Measurements from ENCODE around the gene PPP1R14C.

Gene PPP1R14C

DNA sequence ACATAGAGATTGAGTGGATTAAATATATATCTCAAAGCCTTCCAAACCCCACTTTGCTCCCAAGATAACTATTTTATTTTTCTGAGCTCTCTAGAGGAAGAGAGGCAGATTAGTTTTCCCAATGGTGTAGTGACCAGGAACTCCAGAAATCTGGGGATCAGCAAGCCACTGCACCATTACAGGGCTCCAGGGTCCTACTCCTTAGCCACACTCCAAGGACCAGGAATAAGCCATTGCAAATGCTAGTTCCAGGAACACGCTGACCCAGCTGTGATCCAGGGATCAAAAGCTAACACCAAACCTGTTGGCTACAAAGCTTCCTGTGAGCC lies 128.3 kb downstream of the PPP1R14C start:
- Histone ChIP-seq H3K36me3 (ENCODE audit: control insufficient read depth in 1 of 2, insufficient read depth in 2 of 2, low read depth in 1 of 2, low read length in 2 of 2) (no peaks in the 10 kb centered on the region), H3K27me3 (ENCODE audit: control insufficient read depth in 1 of 2, insufficient read depth in 1 of 2, low read length in 2 of 2) (peaks cover 8 to 18% of the 10 kb centered on the region in 2 experiments), H3K79me1 (replicated peaks; ENCODE audit: low read length, poor library complexity, severe bottlenecking) (no peaks in the 10 kb centered on the region), H3K9ac (ENCODE audit: low read length) (no peak overlapping the region), H3K14ac (ENCODE audit: low read length in 2 of 2) (no peak overlapping the region), H4K8ac (ENCODE audit: low read length) (no peak overlapping the region), H3K23ac (ENCODE audit: low read length in 2 of 2) (no peak overlapping the region), H3K4me2 (ENCODE audit: low read length, poor library complexity, severe bottlenecking) (no peak overlapping the region), H3K9me3 (ENCODE audit: control insufficient read depth, low read length) (no peaks in the 10 kb centered on the region), H3K27ac (ENCODE audit: low read length, poor library complexity, severe bottlenecking) (no peak overlapping the region), H2BK15ac (ENCODE audit: low read depth, poor library complexity, severe bottlenecking) (no peak overlapping the region), H2AK5ac (ENCODE audit: low read length, severe bottlenecking) (no peak overlapping the region), H3K4me3 (ENCODE audit: insufficient read depth in 1 of 2, low read depth in 1 of 2, low read length in 2 of 2) (no peak overlapping the region), H4K91ac (ENCODE audit: low read length) (no peak overlapping the region), H3K4me1 (ENCODE audit: control insufficient read depth, insufficient read depth, low read depth, low read length) (peaks cover 17% of the 10 kb centered on the region), H2AFZ (ENCODE audit: low read depth, low read length) (no peak overlapping the region), H3K18ac (ENCODE audit: low read depth in 1 of 2, low read length in 2 of 2) (no peak overlapping the region), H2BK5ac (ENCODE audit: low read depth, low read length, poor library complexity, severe bottlenecking) (no peak overlapping the region), H2BK12ac (ENCODE audit: low read length in 2 of 2) (no peak overlapping the region), H2BK120ac (ENCODE audit: low read depth, low read length) (no peak overlapping the region), H3K4ac (ENCODE audit: low read depth in 1 of 2, low read length in 2 of 2) (no peak overlapping the region)
- 100% methylated on average over 1 of the region's 1 CpG for WGBS
- no peak for DNase-seq

- H3K27ac ChIP-seq (ENCODE audit: low read length, poor library complexity, severe bottlenecking): no peak overlapping the region
- H2AK5ac ChIP-seq (ENCODE audit: low read length, severe bottlenecking): no peak overlapping the region
- H3K36me3 ChIP-seq (ENCODE audit: control insufficient read depth in 1 of 2, insufficient read depth in 2 of 2, low read depth in 1 of 2, low read length in 2 of 2): no peaks in the 10 kb centered on the region
- no peak overlapping the region for H2BK5ac ChIP-seq (ENCODE audit: low read depth, low read length, poor library complexity, severe bottlenecking)
- no peak overlapping the region for H2BK15ac ChIP-seq (ENCODE audit: low read depth, poor library complexity, severe bottlenecking)
- no peak overlapping the region for H2BK12ac ChIP-seq (ENCODE audit: low read length in 2 of 2)
- H3K18ac ChIP-seq (ENCODE audit: low read depth in 1 of 2, low read length in 2 of 2): no peak overlapping the region
- H3K9me3 ChIP-seq (ENCODE audit: control insufficient read depth, low read length): no peaks in the 10 kb centered on the region
- no peak overlapping the region for H3K14ac ChIP-seq (ENCODE audit: low read length in 2 of 2)
- no peak overlapping the region for H3K4me3 ChIP-seq (ENCODE audit: insufficient read depth in 1 of 2, low read depth in 1 of 2, low read length in 2 of 2)
- no peak overlapping the region for H3K4me2 ChIP-seq (ENCODE audit: low read length, poor library complexity, severe bottlenecking)
- 66% methylated on average over 3 of the region's 6 CpGs for WGBS
- peaks cover 13 to 18% of the 10 kb centered on the region in 2 experiments for H3K27me3 ChIP-seq (ENCODE audit: control insufficient read depth in 1 of 2, insufficient read depth in 1 of 2, low read length in 2 of 2)
- no peak overlapping the region for H3K23ac ChIP-seq (ENCODE audit: low read length in 2 of 2)
- no peak overlapping the region for H4K8ac ChIP-seq (ENCODE audit: low read length)
- no peak for DNase-seq
- H4K91ac ChIP-seq (ENCODE audit: low read length): no peak overlapping the region
- H2AFZ ChIP-seq (ENCODE audit: low read depth, low read length): no peak overlapping the region
- H2BK120ac ChIP-seq (ENCODE audit: low read depth, low read length): no peak overlapping the region
- H3K79me1 ChIP-seq (replicated peaks; ENCODE audit: low read length, poor library complexity, severe bottlenecking): no peaks in the 10 kb centered on the region
- H3K4ac ChIP-seq (ENCODE audit: low read depth in 1 of 2, low read length in 2 of 2): no peak overlapping the region
- peaks cover 17% of the 10 kb centered on the region for H3K4me1 ChIP-seq (ENCODE audit: control insufficient read depth, insufficient read depth, low read depth, low read length)
- no peak overlapping the region for H3K9ac ChIP-seq (ENCODE audit: low read length)
These were observed 128.8 kb downstream of the PPP1R14C start for GRCh38 chr6:150271501-150272263.

GRCh38 chr6:150272264-150272975 lies 129.6 kb downstream of the PPP1R14C start:
- H3K4me2 ChIP-seq (ENCODE audit: low read length, poor library complexity, severe bottlenecking): no peak overlapping the region
- no peaks in the 10 kb centered on the region for H3K36me3 ChIP-seq (ENCODE audit: control insufficient read depth in 1 of 2, insufficient read depth in 2 of 2, low read depth in 1 of 2, low read length in 2 of 2)
- H4K8ac ChIP-seq (ENCODE audit: low read length): no peak overlapping the region
- H2BK12ac ChIP-seq (ENCODE audit: low read length in 2 of 2): no peak overlapping the region
- no peak overlapping the region for H3K14ac ChIP-seq (ENCODE audit: low read length in 2 of 2)
- no peak overlapping the region for H3K4me3 ChIP-seq (ENCODE audit: insufficient read depth in 1 of 2, low read depth in 1 of 2, low read length in 2 of 2)
- no peak for DNase-seq
- H3K23ac ChIP-seq (ENCODE audit: low read length in 2 of 2): no peak overlapping the region
- WGBS: 87% methylated on average over 5 of the region's 7 CpGs
- H3K79me1 ChIP-seq (replicated peaks; ENCODE audit: low read length, poor library complexity, severe bottlenecking): no peaks in the 10 kb centered on the region
- H3K4ac ChIP-seq (ENCODE audit: low read depth in 1 of 2, low read length in 2 of 2): no peak overlapping the region
- H2AK5ac ChIP-seq (ENCODE audit: low read length, severe bottlenecking): no peak overlapping the region
- H3K27me3 ChIP-seq (ENCODE audit: control insufficient read depth in 1 of 2, insufficient read depth in 1 of 2, low read length in 2 of 2): peaks cover 18% of the 10 kb centered on the region in 2 experiments
- H3K18ac ChIP-seq (ENCODE audit: low read depth in 1 of 2, low read length in 2 of 2): no peak overlapping the region
- no peaks in the 10 kb centered on the region for H3K9me3 ChIP-seq (ENCODE audit: control insufficient read depth, low read length)
- no peak overlapping the region for H4K91ac ChIP-seq (ENCODE audit: low read length)
- no peak overlapping the region for H2BK15ac ChIP-seq (ENCODE audit: low read depth, poor library complexity, severe bottlenecking)
- no peak overlapping the region for H2BK5ac ChIP-seq (ENCODE audit: low read depth, low read length, poor library complexity, severe bottlenecking)
- H2BK120ac ChIP-seq (ENCODE audit: low read depth, low read length): no peak overlapping the region
- no peak overlapping the region for H2AFZ ChIP-seq (ENCODE audit: low read depth, low read length)
- H3K27ac ChIP-seq (ENCODE audit: low read length, poor library complexity, severe bottlenecking): no peak overlapping the region
- H3K4me1 ChIP-seq (ENCODE audit: control insufficient read depth, insufficient read depth, low read depth, low read length): peaks cover 17% of the 10 kb centered on the region
- no peak overlapping the region for H3K9ac ChIP-seq (ENCODE audit: low read length)

- Histone ChIP-seq H2BK12ac (ENCODE audit: low read length in 2 of 2) (no peak overlapping the region), H3K4me2 (ENCODE audit: low read length, poor library complexity, severe bottlenecking) (no peak overlapping the region), H3K27me3 (ENCODE audit: control insufficient read depth in 1 of 2, insufficient read depth in 1 of 2, low read length in 2 of 2) (peaks cover 18% of the 10 kb centered on the region in 2 experiments), H3K4me3 (ENCODE audit: insufficient read depth in 1 of 2, low read depth in 1 of 2, low read length in 2 of 2) (no peak overlapping the region), H2BK15ac (ENCODE audit: low read depth, poor library complexity, severe bottlenecking) (no peak overlapping the region), H3K4me1 (ENCODE audit: control insufficient read depth, insufficient read depth, low read depth, low read length) (peaks cover 17% of the 10 kb centered on the region), H2AFZ (ENCODE audit: low read depth, low read length) (no peak overlapping the region), H2BK5ac (ENCODE audit: low read depth, low read length, poor library complexity, severe bottlenecking) (no peak overlapping the region), H3K9me3 (ENCODE audit: control insufficient read depth, low read length) (no peaks in the 10 kb centered on the region), H3K9ac (ENCODE audit: low read length) (no peak overlapping the region), H4K8ac (ENCODE audit: low read length) (no peak overlapping the region), H3K4ac (ENCODE audit: low read depth in 1 of 2, low read length in 2 of 2) (no peak overlapping the region), H3K23ac (ENCODE audit: low read length in 2 of 2) (no peak overlapping the region), H4K91ac (ENCODE audit: low read length) (no peak overlapping the region), H3K36me3 (ENCODE audit: control insufficient read depth in 1 of 2, insufficient read depth in 2 of 2, low read depth in 1 of 2, low read length in 2 of 2) (no peaks in the 10 kb centered on the region), H2BK120ac (ENCODE audit: low read depth, low read length) (no peak overlapping the region), H3K79me1 (replicated peaks; ENCODE audit: low read length, poor library complexity, severe bottlenecking) (no peaks in the 10 kb centered on the region), H3K14ac (ENCODE audit: low read length in 2 of 2) (no peak overlapping the region), H3K18ac (ENCODE audit: low read depth in 1 of 2, low read length in 2 of 2) (no peak overlapping the region), H3K27ac (ENCODE audit: low read length, poor library complexity, severe bottlenecking) (no peak overlapping the region), H2AK5ac (ENCODE audit: low read length, severe bottlenecking) (no peak overlapping the region)
- DNase-seq: no peak
- 82% methylated on average over 2 of the region's 2 CpGs for WGBS
These were observed 130.1 kb downstream of the PPP1R14C start for GRCh38 chr6:150272976-150273315.
